Thyroid gland (tissue), 4 donors: ENCODE measurements around the gene NEDD4. TPM values are rescaled to one million over a fixed set of nuclear protein-coding genes. Genes with fewer than 3 reads are reported as not detected.

Experiments used
- small RNA-seq: library from RNA; depleted of rRNA; stranded (forward); fragments of <200 nt; gene quantifications from one replicate; pipeline ENCODE3, GENCODE V24; 2016
- total RNA-seq, 4 donors: library from RNA; depleted of rRNA; stranded (reverse); fragments of >200 nt; gene quantifications; one replicate each; pipeline ENCODE4 v1.2.3, GENCODE V29; 2016

Gene NEDD4
- total RNA-seq, 4 donors from 2014 or later, result 10.1 to 22.1 (median 19.2) TPM

Small RNA genes lying within 50 kb of the gene (small RNA-seq; reads per million reads assigned to genes)
- gene RN7SL568P, result not detected
